ENCODE data around the gene VIT.
A peak's percentile ranks its signal among the peaks of the same experiment; 100 is the strongest.

The VIT gene

DNA sequence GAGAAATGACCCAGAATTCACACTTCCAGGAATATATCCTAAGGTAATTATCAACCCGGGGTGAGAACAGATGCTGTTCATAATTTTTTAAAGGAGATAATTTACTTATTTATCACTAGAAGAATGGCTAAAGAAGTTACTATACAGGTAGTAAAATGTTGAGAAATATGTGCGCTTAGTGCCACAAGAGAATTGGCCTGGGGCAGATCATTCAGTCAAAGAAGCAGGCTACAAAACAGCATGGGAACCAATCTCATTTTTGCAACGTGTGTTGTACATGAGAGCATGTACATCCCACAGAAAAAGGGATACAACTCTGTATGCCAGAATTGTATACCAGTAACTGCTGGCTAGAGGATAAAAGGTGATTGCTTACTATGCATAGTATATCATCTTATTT, 75.2 kb downstream of the VIT start:
- no peak for DNase-seq

DNA sequence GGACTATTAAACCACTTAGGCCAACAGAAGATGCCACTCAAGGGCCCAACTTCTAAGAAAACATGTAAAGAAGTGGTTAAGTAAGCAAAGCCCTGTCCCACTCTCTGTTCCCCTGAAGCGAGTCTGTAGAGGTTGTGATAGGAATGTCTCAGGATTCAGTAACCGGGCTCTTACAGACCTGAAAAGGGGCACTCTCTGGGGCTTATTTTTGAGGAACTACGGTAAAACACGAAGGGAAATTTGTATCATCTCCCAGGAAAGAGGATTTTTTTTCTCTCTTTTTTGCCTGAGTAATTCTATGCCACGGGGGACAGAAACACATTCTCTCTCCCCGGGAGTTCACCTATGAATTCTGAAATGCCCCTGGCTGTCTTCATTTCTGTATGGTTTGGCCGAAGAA, 77.4 kb downstream of the VIT start:
- no peak for DNase-seq

DNA sequence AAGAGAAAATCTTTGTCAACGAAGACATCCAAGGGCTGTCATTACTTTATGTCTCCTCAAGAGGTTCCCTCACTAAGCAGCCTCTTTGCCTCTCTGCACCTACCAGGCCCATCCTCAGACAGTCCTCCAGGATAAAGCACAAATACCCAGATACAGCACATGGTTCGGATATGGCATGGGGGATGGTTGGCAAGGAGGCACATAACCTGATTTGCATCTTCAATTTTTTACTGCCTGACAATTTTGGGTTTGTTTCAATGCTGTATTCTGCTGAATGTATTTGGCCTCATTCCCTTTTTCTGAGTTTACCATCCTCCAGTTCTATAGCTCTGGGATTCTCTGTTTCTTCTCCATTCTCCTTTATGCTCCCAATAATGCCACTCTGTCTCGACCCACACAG, 78.8 kb downstream of the VIT start:
- DNase-seq: no peak

DNA sequence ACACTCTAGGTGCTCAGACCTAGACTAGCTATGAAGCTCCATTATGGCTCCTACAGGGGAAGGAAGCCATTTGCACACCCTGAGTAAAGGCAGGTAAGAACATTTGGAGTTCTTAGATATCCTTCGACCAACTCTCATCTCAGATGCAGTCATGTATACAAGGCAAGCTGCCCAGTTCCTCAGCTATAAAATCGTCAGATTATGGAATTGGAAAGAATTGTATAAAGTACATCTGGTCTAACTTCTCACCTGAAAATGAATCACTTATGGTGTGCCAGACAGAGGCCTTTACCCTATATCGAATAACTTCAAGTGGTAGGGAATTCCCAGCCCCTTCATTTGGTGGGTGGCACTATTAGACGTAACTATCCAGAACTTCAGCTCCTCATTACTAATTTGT, 79.3 kb downstream of the VIT start:
- no peak for DNase-seq

DNA sequence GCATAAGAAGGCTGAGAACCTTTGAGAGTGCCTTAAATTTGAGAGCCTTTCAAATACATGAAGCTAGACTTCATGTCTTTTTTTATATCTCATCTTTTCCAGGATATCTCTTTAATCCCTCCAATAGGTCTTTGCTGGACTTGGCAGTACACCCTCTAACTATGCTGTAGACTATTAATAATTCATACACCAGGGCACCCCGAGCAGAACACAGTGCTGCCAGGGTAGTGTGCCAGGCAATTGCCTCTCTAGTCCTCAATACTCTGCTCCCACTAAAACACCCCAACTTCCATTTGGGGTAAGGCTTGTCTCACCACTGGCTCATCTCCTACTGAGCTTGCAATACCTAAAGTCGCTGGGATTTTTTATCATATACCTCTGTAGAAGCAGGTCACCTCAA, 80.8 kb downstream of the VIT start:
- no peak for DNase-seq

DNA sequence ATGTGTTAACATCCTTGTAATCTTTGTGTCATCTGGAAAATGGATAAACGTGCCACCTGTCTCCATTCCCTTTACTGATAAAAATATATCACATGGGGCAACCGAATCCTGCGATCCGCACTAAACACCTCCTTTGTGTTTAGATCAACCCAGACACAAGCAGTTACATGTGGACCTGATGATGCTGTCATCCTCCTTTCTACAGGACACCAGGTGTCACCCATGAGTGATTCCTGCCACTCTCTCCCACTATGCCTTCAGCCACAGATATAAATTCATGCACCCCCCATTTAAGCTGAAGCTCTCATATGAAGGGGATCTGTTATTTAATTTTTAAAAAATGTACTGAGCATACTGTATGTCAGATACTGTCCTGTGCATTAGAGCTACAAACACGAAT, 81.3 kb downstream of the VIT start:
- no peak for DNase-seq

DNA sequence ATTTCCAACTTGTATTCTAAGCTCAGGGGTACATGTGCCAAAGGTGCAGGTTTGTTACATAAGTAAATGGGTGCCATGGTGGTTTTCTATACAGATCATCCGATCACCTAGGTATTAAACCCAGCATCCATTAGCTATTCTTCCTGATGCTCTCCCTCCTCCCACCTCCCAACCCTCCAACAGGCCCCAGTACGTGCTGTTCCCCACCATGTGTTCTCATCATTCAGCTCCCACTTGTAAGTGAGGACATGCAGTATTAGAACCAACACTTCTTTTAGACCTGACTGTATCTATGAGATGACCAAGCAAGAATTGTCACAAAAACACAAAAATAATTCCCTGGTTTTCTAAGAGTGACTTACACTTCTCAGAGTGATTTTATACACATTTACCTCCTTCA, 83.0 kb downstream of the VIT start:
- no peak for DNase-seq

DNA sequence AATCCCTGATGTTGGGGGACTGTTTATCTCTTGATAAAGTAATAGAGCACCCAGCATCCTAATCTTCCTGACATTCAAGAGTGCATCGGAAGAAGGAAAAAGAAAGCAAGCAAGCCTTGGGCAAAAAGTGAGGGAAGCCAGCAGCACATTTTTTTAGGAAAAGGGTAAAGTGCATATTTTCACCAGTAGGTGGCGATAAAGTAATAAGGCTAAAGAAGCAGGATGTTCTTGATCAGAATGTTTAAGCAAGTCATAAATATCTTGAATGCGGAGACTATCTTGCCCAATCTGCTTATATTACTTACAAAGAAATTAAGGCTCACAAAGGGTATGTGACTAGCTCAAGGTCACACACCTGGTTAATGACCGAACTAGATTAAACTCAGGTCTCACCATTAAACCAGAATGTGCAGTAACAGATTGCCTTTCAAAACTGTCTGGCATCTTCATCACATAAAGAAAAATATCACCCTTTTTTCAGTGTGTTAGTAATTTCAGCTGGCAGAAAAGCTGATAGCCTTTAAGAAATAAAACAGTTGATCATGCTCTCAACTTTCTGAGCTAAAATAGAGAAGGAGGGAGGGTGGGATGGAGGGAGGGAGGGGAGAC, 83.8 kb downstream of the VIT start:
- no peak for DNase-seq

DNA sequence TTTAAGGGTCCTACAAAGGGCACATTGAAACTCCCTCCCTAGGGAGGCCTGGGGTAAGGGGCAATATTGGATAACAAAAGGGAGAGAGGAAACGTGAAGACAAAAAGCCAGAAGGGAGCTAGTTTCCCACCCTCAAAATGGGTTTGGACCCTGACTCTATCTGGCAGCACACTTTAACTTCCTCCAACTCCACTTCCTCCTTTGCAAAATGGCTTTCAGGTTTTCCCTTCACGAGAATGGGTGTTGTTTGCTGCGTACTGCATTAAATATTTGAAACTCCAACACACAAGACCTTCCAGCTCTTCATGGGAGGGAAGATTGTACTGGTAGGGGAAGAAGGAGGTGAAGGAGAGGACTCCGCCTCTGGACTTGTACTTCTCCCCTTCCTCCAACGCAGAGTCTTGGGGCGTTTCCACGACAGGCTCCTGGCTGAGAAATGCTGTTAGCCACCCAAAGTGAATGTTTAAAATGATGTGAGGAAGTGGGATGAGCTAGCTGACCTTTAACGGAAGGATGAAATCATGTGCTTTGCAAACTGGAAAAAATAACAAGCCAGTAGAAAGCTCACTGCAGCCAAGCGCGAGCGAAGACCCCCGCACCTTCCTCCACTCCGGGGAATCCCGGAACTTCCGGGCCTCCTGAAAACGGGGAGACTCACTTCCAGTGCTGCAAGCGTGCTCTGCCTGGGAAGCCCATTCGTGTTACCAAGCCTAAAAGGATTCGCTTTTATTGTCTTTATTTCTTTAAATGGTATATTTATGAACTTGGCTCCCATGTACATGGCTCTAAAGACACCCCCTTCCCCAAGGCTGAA, 85.6 kb downstream of the VIT start:
- no peak for DNase-seq

DNA sequence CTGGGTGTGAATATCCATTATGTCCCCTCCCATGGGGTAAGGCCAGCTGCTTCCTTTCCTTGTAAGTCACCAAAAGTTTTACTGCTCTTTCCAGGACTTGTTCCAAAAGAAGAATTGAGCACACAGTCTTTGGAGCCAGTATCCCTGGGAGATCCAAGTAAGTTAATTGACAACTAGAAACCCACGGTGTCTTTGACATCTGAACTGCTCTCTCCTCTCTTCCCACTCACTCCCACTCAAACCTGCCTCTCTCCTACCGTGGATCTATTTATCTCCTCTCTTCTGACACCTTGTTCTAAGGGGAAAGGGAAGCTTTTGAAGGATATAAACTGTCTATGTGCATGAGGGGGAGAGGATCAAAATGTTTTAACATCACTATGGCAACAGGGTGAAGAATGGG, 86.7 kb downstream of the VIT start:
- DNase-seq: no peak

DNA sequence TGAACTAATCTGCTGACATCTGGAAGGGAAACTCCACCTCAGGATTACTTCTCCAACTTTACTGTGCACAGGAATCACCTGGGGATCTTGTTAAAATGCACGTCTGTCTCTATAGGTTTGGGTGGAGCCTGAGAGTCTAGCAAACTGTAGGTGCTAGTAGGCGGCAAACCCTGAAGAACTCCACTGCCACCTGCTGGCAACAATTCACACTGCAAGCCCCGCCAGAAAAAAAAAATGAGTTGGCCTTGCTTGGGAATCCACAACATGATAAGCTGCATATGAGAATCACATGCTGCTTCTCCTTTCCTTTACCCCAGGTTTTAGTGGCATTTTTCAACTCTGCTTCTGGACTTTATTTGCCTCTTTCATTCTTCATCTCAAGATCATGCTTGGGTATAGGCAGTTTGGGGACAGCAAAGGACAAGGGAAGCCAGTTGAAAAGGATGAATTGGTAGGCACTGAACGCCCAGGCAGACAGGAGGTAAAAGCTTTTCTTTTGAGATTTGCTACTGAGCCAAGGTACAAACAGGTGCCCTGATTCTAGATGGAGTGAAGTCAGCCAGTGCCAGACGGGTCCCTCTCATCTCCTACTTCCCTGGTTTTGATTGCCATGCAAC, 88.8 kb downstream of the VIT start:
- peak; percentile 71 to 75 for DNase-seq

DNA sequence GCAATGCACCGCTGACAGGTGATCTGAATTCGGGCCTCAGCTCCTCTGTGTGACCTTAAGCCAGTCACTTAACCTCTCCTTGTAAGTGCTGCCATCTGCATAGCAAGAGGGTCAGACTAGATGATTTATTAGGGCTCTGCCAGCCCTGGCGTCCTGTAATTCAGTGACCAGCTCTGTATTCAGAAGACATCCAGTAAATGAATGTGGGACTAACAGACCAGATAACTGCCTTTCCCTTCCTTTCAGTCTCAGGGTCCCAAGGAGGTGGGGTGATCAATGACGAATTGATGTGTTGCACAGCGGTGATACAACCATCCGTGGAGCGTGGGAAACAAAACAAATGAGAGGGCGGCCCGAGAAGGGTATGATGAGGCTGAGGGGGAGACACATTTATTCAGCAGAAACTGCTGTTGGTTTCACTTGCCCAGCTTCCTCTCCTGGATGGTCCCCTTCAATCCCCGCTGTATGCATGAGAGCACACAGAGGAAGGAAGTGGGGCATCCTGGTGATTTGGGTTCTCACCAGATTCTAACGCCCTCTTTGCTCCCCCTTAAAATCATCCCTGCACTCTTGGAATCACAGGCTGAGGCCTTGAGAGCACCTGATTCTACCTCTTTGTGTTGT, 92.8 kb downstream of the VIT start:
- DNase-seq: no peak

DNA sequence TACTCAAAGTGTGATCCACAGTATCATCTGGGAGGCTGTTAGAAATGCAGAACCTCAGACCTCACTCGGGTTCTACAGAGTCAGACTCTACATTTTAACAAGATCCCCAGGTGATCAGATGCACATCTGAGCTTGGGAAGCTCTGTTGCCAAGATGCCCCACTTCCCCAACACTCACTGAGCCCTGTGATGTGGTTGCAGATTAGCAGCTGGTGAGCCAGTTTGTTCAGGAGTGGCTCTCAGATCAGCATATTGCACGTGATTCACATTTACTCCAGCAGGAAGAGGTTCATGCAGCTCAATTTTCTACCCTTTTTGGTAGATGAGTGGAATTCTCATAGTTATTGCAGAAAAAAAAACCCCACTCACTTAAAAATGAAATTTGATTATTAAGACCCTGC, 96.4 kb downstream of the VIT start:
- DNase-seq: no peak

DNA sequence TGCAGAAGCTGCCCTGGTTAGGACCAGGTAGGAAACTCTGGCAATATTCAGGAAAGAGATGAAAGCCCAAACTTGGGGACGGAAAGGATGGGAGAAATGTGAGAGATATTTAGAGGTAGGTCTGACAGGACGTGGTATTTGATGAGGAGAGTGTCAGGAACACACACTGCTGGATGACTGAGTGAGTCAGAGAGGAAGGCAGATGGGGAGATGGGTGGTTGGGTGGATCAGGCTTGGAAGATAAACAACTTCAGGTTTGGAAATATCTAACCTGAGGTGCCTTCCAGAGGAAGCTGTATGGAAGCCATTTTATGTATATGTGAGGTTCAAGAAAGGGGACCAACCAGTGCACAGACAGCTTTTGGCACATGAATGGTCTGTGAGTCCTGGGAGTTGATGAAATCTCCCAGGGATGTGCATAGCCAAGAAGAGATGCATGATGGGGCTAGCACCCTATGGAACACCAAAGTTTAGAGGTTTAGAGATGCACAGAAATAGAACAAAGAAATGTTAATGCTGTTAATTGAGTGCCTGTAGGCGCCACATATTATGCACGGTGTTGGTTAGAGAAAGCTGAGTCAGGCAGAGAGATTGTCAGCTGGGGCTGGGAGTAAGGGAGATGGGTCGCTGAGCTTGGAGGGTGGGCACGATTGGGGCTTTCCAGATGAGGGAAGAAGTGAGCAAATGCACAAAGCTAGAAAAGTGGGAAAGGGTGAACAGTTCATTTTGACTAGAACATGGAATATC, 101.0 kb downstream of the VIT start:
- DNase-seq: no peak

DNA sequence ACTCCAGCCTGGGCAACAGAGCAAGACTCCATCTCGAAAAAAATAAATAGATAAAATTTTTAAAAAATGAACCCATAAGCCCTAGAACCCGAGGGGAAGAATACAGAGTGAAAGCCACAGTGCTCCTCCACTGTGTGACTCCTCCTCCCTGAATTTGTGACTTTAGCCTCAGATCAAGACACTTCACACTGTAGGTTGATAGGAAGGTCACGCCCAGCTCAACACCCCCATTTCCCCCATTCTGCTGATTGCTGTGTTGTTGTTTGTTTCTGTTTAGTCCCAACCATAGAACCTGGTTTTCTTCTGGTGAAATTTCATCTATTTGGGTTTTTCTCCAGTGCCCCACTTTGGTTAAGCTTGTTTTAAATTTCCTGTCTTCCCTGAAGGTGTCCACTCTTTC, 102.2 kb downstream of the VIT start:
- DNase-seq: no peak

DNA sequence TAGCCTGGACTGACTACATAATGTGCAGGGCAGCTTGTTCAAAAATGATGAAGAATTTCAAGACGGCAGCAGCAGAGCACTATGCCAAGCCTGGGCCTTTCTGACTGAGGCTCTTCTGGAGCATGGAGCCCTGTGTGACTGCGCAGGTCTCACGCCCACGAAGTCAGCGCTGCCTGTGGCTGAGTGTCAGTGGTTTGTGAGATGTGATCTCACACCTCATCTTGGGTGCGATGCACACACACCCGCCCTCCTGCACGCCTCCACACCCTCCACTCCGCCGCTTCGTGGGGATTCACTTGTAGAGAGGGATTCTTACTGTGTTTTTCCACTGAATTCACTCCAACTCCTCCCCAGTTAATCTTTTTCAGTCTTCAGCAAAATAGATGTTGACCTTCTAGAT, 103.9 kb downstream of the VIT start:
- peak; percentile 60 to 73 for DNase-seq

DNA sequence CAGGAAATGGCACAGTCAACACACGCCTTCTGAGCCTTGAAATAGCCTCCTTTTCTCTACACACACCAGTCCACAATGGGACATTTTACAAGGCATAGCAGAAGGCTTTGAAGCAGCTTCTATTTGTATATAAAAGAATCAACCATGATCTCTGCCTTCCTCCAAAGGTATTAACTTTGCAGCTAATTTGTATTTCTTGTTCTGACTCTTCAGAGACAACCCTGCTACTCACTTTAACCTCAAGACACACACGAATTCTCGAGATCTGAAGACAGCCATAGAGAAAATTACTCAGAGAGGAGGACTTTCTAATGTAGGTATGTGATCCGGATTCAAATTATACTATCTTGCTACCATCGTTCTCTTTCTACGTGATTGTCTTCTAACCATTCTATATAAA, 104.6 kb downstream of the VIT start:
- no peak for DNase-seq

DNA sequence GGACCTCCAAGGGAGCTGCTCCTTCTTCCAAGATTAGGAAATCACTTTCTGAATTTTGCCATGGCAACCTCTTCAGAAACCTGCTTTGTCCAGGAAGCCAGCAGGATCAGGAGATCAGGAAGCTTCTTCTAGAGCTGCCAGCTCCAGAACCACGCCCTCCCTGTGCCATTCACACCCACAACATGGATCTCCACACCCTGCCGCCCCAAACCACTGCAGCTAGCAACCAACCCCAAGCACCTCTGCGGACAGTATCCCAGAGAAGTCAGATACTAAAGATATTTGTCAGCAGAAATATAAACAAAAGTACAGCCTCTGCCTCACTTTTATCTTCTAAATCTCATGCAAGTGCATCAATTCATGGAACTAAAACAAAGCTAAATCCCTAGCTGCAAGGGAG, 106.4 kb downstream of the VIT start:
- DNase-seq: no peak

DNA sequence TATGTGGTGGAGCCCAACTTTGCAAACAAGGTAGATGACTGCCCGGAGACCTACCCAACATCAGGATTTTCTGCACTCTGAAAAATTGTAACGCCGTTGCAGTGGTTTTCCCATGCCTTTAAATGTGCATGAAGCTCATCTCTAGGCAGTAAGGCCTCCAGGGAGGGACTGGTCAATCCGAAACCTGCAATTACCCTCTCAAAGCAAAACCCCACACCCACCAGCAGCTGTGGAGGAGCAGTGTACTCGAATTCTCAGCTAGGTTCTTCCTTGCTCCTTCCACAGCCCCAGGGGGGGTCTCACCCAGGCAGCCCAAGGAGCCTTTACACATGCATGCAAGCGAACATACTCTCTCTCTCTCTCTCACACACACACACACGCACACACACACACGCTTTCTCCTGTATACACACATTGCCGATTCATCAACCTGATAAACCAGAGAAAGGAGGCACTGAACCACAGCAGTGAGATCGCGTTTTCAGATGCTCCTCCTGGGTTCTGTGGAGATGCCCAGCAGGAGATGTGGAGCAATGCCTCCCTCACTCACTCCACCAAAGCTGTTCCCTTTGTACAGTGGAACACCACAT, 109.2 kb downstream of the VIT start:
- DNase-seq: no peak

DNA sequence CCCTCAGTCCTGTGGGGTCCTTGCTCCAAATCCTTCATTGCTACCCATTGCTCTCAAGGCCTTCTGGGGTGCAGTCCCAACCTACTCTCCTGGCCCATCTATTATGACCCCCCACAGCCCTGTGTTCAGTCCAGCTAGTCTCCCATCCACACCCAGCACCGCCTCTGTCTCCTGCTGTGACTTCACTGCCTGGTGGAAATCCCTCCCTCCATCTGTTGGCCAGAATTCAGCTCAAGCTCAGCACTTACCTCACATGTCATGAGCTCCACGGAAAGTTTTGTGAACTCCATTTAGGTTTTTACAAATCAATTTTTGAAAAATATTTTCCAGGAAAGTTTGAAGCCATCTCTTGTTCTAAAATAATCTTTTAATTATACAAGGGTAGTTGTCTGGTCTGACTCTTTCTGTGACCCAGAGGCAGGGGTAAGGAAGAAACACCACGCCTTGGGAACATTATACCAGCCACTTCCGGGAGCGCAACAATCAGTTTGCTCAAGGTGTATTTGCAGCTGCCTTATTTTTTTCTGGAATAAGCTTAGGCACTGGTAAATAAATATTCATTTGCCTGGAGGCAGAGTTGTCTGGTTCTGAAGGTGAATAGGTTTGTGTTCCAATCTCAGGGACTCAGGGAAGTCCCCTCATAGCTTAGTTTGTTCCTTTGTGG, 110.8 kb downstream of the VIT start:
- DNase-seq: no peak

DNA sequence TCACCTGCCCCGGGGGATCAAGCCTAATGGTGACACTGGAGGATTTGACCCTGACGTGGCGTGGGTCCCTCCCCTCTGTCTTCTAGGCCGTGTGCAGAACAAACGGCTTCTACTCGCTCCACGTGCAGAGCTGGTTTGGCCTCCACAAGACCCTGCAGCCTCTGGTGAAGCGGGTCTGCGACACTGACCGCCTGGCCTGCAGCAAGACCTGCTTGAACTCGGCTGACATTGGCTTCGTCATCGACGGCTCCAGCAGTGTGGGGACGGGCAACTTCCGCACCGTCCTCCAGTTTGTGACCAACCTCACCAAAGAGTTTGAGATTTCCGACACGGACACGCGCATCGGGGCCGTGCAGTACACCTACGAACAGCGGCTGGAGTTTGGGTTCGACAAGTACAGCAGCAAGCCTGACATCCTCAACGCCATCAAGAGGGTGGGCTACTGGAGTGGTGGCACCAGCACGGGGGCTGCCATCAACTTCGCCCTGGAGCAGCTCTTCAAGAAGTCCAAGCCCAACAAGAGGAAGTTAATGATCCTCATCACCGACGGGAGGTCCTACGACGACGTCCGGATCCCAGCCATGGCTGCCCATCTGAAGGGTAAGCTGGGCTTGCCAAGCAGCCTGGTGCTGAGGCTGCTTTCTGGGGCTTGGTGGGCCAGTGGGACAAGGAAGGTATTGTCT, 112.0 kb downstream of the VIT start:
- DNase-seq: no peak

DNA sequence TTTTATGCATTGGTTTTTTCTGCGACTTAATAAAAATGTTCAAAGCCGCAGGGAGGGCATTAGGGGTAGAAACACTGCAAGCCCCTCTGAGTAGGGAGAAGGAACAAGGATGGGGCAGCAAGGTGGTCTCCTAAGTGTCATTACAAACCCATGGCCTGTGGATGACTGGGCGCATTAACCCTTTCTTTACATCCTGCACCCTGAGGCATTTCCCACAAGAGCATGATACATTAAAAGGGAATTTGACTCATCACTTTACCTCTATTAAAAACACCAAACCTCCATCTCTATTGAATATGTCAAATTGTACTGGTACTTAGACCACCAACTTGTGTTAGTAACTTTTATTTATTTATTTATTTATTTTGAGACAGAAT, 112.5 kb downstream of the VIT start:
- DNase-seq: no peak

Data from activated CD4-positive, alpha-beta T cell treated with anti-CD3 and anti-CD28 coated beads, Interleukin-2, amount 50 U/mL, for 48 hours (primary cell).